Measurements from ENCODE around the gene PABPN1. TPM values are rescaled to one million over a fixed set of nuclear protein-coding genes. Genes with fewer than 3 reads are reported as not detected.

The PABPN1 gene
- total RNA-seq, 1 donor from 2014 or later, result 62.2 TPM

- no peak for DNase-seq (ENCODE audit: low read depth)
- H3K4me3 ChIP-seq (ENCODE audit: low read depth, low read length), result no peak overlapping the region
- TF ChIP-seq CTCF (conservative IDR thresholded peaks at IDR 0.05; ENCODE audit: low read depth, low read length), result no peak
Measured at GRCh38 chr14:23310546-23310945, 10.7 kb upstream of the PABPN1 start.

- no peak for DNase-seq (ENCODE audit: low read depth)
- no peak for TF ChIP-seq CTCF (conservative IDR thresholded peaks at IDR 0.05; ENCODE audit: low read depth, low read length)
- no peak overlapping the region for H3K4me3 ChIP-seq (ENCODE audit: low read depth, low read length)
Measured at GRCh38 chr14:23316300-23316699, 5.0 kb upstream of the PABPN1 start.

- H3K4me3 ChIP-seq (ENCODE audit: low read depth, low read length), result peak overlapping the region; percentile 54
- no peak for TF ChIP-seq CTCF (conservative IDR thresholded peaks at IDR 0.05; ENCODE audit: low read depth, low read length)
- no peak for DNase-seq (ENCODE audit: low read depth)
Measured at GRCh38 chr14:23319746-23320583, 1.3 kb upstream of the PABPN1 start.

GRCh38 chr14:23321572-23322547 is 603 bp downstream of the PABPN1 start:
- TF ChIP-seq CTCF (conservative IDR thresholded peaks at IDR 0.05; ENCODE audit: low read depth, low read length), result no peak
- peak overlapping the region; percentile 97 for H3K4me3 ChIP-seq (ENCODE audit: low read depth, low read length)
- no peak for DNase-seq (ENCODE audit: low read depth)

GRCh38 chr14:23322568-23323517 is 1.6 kb downstream of the PABPN1 start:
- DNase-seq (ENCODE audit: low read depth), result no peak
- H3K4me3 ChIP-seq (ENCODE audit: low read depth, low read length), result peak overlapping the region; percentile 97
- no peak for TF ChIP-seq CTCF (conservative IDR thresholded peaks at IDR 0.05; ENCODE audit: low read depth, low read length)

- no peak overlapping the region for H3K4me3 ChIP-seq (ENCODE audit: low read depth, low read length)
- TF ChIP-seq CTCF (conservative IDR thresholded peaks at IDR 0.05; ENCODE audit: low read depth, low read length), result no peak
- no peak for DNase-seq (ENCODE audit: low read depth)
Measured at GRCh38 chr14:23323838-23324454, 2.7 kb downstream of the PABPN1 start.

All from epithelial cell of proximal tubule (primary cell).